Upper lobe of left lung (tissue), 4 donors: ENCODE measurements around the gene SPATS1.

ENCODE experiments used
- CTCF ChIP-seq, 6 experiments: fragments of 450-650 bp in 4 of 6; fragments of 200-600 bp in 2 of 6; sonication (generic) in 2 of 6; IDR thresholded peaks; one replicate each; pipeline ENCODE4 v1.5.1; 2016 to 2019; ENCODE audit warnings: antibody characterized with exemption in 6 of 6
- EP300 ChIP-seq, 4 donors: sonication (generic); formaldehyde crosslinking; IDR thresholded peaks; one replicate each; pipeline ENCODE4 v1.5.1; 2017; ENCODE audit warnings: antibody characterized with exemption in 4 of 4, control low read depth in 2 of 4
- POLR2AphosphoS5 ChIP-seq, 2 donors: sonication (generic); formaldehyde crosslinking; IDR thresholded peaks; one replicate each; pipeline ENCODE4 v1.5.1; 2017; ENCODE audit warnings: antibody characterized with exemption in 2 of 2

- TF ChIP-seq CTCF (IDR thresholded peaks at IDR 0.05) (peak; percentile 92 to 96 (median 94)), EP300 (IDR thresholded peaks at IDR 0.05) (no peak), POLR2AphosphoS5 (IDR thresholded peaks at IDR 0.05) (peak; percentile 52 to 79)
These were observed 29.3 kb upstream of the SPATS1 start, which contains the start of gene AARS2 for GRCh38 chr6:44312901-44313788.
